T-helper 1 cell treated with Interleukin-12 subunit alpha and Interleukin-12 subunit beta and Interleukin-4 antibody, amounts not matched to agents 30 μg/mL and 1 μg/mL, for 36 hours (primary cell): ENCODE data around the gene ARL15.

Source experiments
- H3K27ac Mint-ChIP-seq: one replicate; pipeline ENCODE4 v1.8.0; 2021; ENCODE audit warnings: mild to moderate bottlenecking, mixed read lengths
- H3K27me3 Mint-ChIP-seq: one replicate; pipeline ENCODE4 v1.8.0; 2021; ENCODE audit warnings: low read depth, mixed read lengths
- H3K36me3 Mint-ChIP-seq: one replicate; pipeline ENCODE4 v1.8.0; 2021; ENCODE audit warnings: low read depth, mixed read lengths
- H3K4me1 Mint-ChIP-seq: one replicate; pipeline ENCODE4 v1.8.0; 2021; ENCODE audit warnings: low read depth, mixed read lengths
- H3K4me3 Mint-ChIP-seq: one replicate; pipeline ENCODE4 v1.8.0; 2021; ENCODE audit warnings: mild to moderate bottlenecking, moderate library complexity, mixed read lengths
- H3K9me3 Mint-ChIP-seq: one replicate; pipeline ENCODE4 v1.8.0; 2021; ENCODE audit warnings: mixed read lengths

The ARL15 gene

GRCh38 chr5:53834500-53834899, 475.9 kb downstream of the ARL15 start:
- Mint-ChIP-seq H3K4me3 (no peak overlapping the region), H3K36me3 (no peaks in the 10 kb centered on the region), H3K27me3 (no peaks in the 10 kb centered on the region), H3K9me3 (peaks cover 12% of the 10 kb centered on the region), H3K27ac (no peak overlapping the region), H3K4me1 (no peaks in the 10 kb centered on the region)
